Brain microvascular endothelial cell (primary cell): ENCODE results near the gene MRPS17.

Experiments
- DNase-seq: peaks from one replicate; pipeline ENCODE4 v3.0.0-alpha.2; 2020
- H3K27ac ChIP-seq: fragments of 250-450 bp; sonication (Bioruptor Pico); 2 replicates; pipeline ENCODE4 v1.5.1; 2020; ENCODE audit warnings: mild to moderate bottlenecking, moderate library complexity
- H3K27me3 ChIP-seq: fragments of 250-450 bp; sonication (Bioruptor Pico); replicated peaks from 2 replicates; pipeline ENCODE4 v1.5.1; 2020; ENCODE audit warnings: mild to moderate bottlenecking
- H3K36me3 ChIP-seq: fragments of 250-450 bp; sonication (Bioruptor Pico); replicated peaks from 2 replicates; pipeline ENCODE4 v1.5.1; 2020; ENCODE audit warnings: mild to moderate bottlenecking
- H3K4me3 ChIP-seq: 2 replicates; pipeline ENCODE4 v1.5.1; 2011; ENCODE audit warnings: low read depth, mild to moderate bottlenecking, control low read depth, low read length, moderate library complexity
- in situ Hi-C: cut with HindIII; loops from 2 replicates; pipeline ENCODE4 v1.10.0; 2017; ENCODE audit warnings: low sequenced_read_pairs, low pct_ligation_motif_present
- TF ChIP-seq, protein P1 (sequence below): IDR thresholded peaks from 2 replicates; pipeline ENCODE4 v1.5.1; 2011; ENCODE audit warnings: low read depth, mild to moderate bottlenecking, moderate library complexity, low read length, control low read depth, inconsistent platforms; ENCODE audit errors: missing control alignments

The MRPS17 gene

DNA sequence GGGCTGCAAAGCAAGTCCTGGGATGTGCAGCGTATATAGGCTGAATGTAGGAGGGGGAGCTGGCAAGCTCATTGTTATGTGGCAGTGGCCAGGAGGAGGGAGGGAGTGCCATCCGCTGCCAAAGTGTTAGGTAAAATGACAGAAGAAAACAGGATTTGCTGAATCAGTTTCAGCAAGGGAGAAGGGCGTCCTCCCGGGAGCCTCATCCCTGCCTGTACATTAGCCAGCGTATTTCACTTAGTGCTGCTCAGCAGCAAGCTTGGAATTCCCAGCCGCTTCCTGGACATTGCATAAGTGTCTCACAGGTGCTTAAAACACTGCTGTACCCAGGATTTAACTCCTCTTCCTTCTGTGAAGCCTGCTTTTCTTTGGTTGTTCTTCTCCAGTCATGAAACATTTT, 15.2 kb downstream of the MRPS17 start:
- H3K27me3 ChIP-seq = no peaks in the 10 kb centered on the region
- H3K27ac ChIP-seq = no peak overlapping the region
- TF ChIP-seq, protein P1, sequence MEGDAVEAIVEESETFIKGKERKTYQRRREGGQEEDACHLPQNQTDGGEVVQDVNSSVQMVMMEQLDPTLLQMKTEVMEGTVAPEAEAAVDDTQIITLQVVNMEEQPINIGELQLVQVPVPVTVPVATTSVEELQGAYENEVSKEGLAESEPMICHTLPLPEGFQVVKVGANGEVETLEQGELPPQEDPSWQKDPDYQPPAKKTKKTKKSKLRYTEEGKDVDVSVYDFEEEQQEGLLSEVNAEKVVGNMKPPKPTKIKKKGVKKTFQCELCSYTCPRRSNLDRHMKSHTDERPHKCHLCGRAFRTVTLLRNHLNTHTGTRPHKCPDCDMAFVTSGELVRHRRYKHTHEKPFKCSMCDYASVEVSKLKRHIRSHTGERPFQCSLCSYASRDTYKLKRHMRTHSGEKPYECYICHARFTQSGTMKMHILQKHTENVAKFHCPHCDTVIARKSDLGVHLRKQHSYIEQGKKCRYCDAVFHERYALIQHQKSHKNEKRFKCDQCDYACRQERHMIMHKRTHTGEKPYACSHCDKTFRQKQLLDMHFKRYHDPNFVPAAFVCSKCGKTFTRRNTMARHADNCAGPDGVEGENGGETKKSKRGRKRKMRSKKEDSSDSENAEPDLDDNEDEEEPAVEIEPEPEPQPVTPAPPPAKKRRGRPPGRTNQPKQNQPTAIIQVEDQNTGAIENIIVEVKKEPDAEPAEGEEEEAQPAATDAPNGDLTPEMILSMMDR = no peak
- DNase-seq = no peak
- H3K4me3 ChIP-seq = no peak overlapping the region
- H3K36me3 ChIP-seq = no peaks in the 10 kb centered on the region
- in situ Hi-C loops = no loop called here

DNA sequence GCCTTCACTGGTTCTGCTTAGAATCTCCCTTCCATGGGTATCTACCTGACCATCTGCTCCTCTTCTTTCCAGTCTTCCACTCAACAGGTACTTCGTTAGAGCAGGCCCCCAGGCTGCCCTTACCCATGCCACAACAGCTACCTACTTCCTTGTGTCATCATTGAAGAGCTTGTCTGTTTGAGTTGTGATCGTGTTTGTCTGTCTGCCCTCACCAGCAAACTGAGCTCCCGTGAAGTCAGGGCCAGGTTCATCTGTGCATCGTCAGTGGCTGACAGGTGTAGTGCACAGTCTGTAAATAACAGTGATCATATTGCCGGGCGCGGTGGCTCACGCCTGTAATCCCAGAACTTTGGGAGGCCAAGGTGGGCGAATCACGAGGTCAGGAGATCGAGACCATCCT, 17.7 kb downstream of the MRPS17 start:
- no peak overlapping the region for H3K27ac ChIP-seq
- TF ChIP-seq, protein P1 = no peak
- H3K36me3 ChIP-seq = no peaks in the 10 kb centered on the region
- no peaks in the 10 kb centered on the region for H3K27me3 ChIP-seq
- no peak for DNase-seq
- no peak overlapping the region for H3K4me3 ChIP-seq
- in situ Hi-C loops = no loop called here

GRCh38 chr7:55970561-55970960, 18.9 kb downstream of the MRPS17 start:
- Histone ChIP-seq H3K27ac (no peak overlapping the region), H3K36me3 (no peaks in the 10 kb centered on the region), H3K27me3 (no peaks in the 10 kb centered on the region), H3K4me3 (no peak overlapping the region)
- in situ Hi-C loops = no loop called here
- TF ChIP-seq, protein P1 = no peak
- DNase-seq = no peak

DNA sequence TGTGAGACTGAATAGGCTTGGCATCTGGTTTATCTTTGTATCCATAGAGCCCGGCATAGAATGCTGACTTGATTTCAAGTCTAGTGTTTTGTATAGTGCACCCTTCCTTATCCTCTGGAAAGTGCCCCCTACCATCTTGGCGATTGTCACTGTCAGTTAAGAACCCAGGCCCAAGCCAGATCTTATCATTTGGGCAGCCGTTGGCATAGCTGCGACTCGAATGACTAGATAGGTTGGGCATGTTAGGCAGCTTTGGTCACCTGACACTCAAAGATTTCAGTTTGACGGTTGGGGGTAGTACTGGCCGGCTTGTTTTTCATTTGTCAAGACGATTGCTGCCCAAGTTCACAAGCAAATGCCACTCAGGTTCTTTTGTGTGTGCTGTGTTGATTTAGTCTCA, 19.3 kb downstream of the MRPS17 start:
- H3K36me3 ChIP-seq = no peaks in the 10 kb centered on the region
- H3K27ac ChIP-seq = no peak overlapping the region
- TF ChIP-seq, protein P1 = no peak
- no peak overlapping the region for H3K4me3 ChIP-seq
- in situ Hi-C loops = no loop called here
- H3K27me3 ChIP-seq = no peaks in the 10 kb centered on the region
- no peak for DNase-seq

DNA sequence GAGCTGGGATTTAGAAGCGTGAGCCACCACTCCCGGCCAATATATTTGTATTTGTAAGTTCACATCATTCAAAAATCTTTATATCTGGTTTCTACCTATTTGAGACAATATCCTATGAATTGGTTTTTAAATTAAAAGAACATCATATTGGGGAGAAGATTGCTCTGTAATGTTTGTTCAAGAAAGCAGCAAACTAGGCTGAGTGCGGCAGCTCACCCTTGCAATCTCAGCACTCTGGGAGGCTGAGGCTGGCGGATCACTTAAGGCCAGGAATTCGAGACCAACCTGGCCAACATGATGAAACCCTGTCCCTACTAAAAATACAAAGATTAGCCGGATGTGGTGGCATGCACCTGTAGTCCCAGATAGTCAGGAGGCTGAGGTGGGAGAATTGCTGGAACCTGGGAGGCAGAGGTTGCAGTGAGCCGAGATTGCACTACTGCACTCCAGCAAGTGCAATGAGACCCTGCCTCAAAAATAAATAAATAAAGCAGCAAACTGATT, 22.1 kb downstream of the MRPS17 start:
- Histone ChIP-seq H3K4me3 (no peak overlapping the region), H3K27me3 (no peaks in the 10 kb centered on the region), H3K27ac (no peak overlapping the region), H3K36me3 (peaks cover 5% of the 10 kb centered on the region)
- in situ Hi-C loops = no loop called here
- TF ChIP-seq, protein P1 = no peak
- DNase-seq = no peak

GRCh38 chr7:55975988-55976633, 24.4 kb downstream of the MRPS17 start:
- no peaks in the 10 kb centered on the region for H3K27me3 ChIP-seq
- H3K27ac ChIP-seq = no peak overlapping the region
- no peak for DNase-seq
- H3K4me3 ChIP-seq = no peak overlapping the region
- TF ChIP-seq, protein P1 = no peak
- H3K36me3 ChIP-seq = peaks cover 14% of the 10 kb centered on the region
- in situ Hi-C loops = no loop called here
